ENCODE measurements around the gene USP2.

DNA sequence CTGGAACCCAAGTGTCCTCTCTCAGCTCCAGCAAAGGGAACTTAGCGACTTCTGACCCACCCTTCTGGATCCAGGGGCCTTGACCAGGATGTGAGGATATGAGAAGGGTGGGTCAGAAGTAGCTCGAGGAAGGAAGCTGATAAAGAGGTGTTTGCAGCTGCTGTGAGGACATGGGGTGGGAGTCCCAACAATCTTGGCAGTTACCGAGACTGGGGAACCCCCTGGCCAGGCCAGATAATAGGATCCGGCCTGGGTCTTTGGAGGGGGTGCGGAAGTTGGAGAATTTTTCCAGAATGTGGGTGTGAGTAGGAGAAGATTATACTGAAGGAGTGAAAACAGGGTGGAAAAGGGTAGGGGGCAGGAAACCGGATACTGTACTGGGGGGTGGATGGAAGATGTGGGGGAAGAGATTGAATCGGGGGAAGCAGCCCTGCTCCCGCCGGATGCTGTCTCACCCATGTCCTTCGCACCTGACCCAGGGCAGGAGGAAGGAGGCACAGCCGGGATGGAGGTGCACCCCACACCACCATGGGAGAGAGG lies 61.7 kb downstream of the USP2 start:
- TF ChIP-seq, protein P1, sequence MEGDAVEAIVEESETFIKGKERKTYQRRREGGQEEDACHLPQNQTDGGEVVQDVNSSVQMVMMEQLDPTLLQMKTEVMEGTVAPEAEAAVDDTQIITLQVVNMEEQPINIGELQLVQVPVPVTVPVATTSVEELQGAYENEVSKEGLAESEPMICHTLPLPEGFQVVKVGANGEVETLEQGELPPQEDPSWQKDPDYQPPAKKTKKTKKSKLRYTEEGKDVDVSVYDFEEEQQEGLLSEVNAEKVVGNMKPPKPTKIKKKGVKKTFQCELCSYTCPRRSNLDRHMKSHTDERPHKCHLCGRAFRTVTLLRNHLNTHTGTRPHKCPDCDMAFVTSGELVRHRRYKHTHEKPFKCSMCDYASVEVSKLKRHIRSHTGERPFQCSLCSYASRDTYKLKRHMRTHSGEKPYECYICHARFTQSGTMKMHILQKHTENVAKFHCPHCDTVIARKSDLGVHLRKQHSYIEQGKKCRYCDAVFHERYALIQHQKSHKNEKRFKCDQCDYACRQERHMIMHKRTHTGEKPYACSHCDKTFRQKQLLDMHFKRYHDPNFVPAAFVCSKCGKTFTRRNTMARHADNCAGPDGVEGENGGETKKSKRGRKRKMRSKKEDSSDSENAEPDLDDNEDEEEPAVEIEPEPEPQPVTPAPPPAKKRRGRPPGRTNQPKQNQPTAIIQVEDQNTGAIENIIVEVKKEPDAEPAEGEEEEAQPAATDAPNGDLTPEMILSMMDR (IDR thresholded peaks at IDR 0.05; ENCODE audit: insufficient read depth, low read length, poor library complexity, severe bottlenecking), result no peak
- TF ChIP-seq EZH2phosphoT487 (conservative IDR thresholded peaks at IDR 0.05; ENCODE audit: low read length), result no peak
